Epithelial cell of alveolus of lung (primary cell): ENCODE data around the gene CWF19L2. TPM values are rescaled to one million over a fixed set of nuclear protein-coding genes. Genes with fewer than 3 reads are reported as not detected.

Experiments
- total RNA-seq: library from RNA; depleted of rRNA; stranded (reverse); fragments of >200 nt; gene quantifications from 2 replicates; pipeline ENCODE4 v1.2.1, GENCODE V29; 2015

CWF19L2 gene
- total RNA-seq = 4.6 and 5.3 TPM in 2 replicates

GRCh38 chr11:107457558-107458271 lies at the start of gene CWF19L2:
CWF19L2 (minus strand) TSS chr11:107457825; CDS start chr11:107457816, 9 bp downstream.

Other genes with a start within 250 kb of the CWF19L2 start
- gene ALKBH8, start 107.9 kb upstream of the CWF19L2 start, total RNA-seq = 3.7 and 6.5 TPM in 2 replicates
- 1.6 TPM in 1 of 2 replicates, not detected in the other for gene ELMOD1, start 133.3 kb upstream of the CWF19L2 start, total RNA-seq